Osteocyte (in vitro differentiated cells): ENCODE data around the gene GAR1. TPM values are rescaled to one million over a fixed set of nuclear protein-coding genes. Genes with fewer than 3 reads are reported as not detected.
A peak's percentile ranks its signal among the peaks of the same experiment; 100 is the strongest.
"Not testable (repeated sequence)": the region's sequence is repeated elsewhere in the genome, so short reads cannot be mapped to it uniquely, and the experiment has no call there.

Source experiments
- DNase-seq: peaks from one replicate; pipeline ENCODE4 v3.0.0; 2021; ENCODE audit warnings: mixed read lengths; ENCODE audit not compliant: unreplicated experiment; ENCODE audit errors: extremely low spot score
- H3K27ac Mint-ChIP-seq: one replicate; pipeline ENCODE4 v1.8.0; 2021; ENCODE audit warnings: mild to moderate bottlenecking, mixed read lengths; ENCODE audit not compliant: unreplicated experiment
- H3K27me3 Mint-ChIP-seq: one replicate; pipeline ENCODE4 v1.8.0; 2021; ENCODE audit warnings: mixed read lengths; ENCODE audit not compliant: unreplicated experiment
- H3K36me3 Mint-ChIP-seq: one replicate; pipeline ENCODE4 v1.8.0; 2021; ENCODE audit warnings: mixed read lengths; ENCODE audit not compliant: unreplicated experiment
- H3K4me1 Mint-ChIP-seq: one replicate; pipeline ENCODE4 v1.8.0; 2021; ENCODE audit warnings: mixed read lengths; ENCODE audit not compliant: unreplicated experiment
- H3K4me3 Mint-ChIP-seq: one replicate; pipeline ENCODE4 v1.8.0; 2021; ENCODE audit warnings: mild to moderate bottlenecking, moderate library complexity, mixed read lengths; ENCODE audit not compliant: unreplicated experiment
- H3K9me3 Mint-ChIP-seq: one replicate; pipeline ENCODE4 v1.8.0; 2021; ENCODE audit warnings: mixed read lengths; ENCODE audit not compliant: unreplicated experiment
- long read RNA-seq: library from polyadenylated mRNA; unstranded; transcript quantifications from one replicate; pipeline ENCODE4 v2.0.0, GENCODE V29; 2021
- total RNA-seq: library from RNA; stranded (reverse); gene quantifications from 2 replicates; pipeline ENCODE4 v1.2.1, GENCODE V29; 2021
- TF ChIP-seq, protein P1 (sequence below): fragments of 200-600 bp; sonication (generic); IDR thresholded peaks from 2 replicates; pipeline ENCODE4 v1.5.0; 2021; ENCODE audit warnings: antibody characterized with exemption, mild to moderate bottlenecking, moderate library complexity

Gene GAR1
- 16.8 and 17.5 TPM in 2 replicates for total RNA-seq
- long read RNA-seq, transcript GAR1-201 (7 exons, 1,224 nt) = major isoform, 11 of 14 reads
- long read RNA-seq, partial matches to known transcripts = 1 of 14 reads
- long read RNA-seq, other reads (novel, unspliced or antisense) = 0 of 14 reads

DNA sequence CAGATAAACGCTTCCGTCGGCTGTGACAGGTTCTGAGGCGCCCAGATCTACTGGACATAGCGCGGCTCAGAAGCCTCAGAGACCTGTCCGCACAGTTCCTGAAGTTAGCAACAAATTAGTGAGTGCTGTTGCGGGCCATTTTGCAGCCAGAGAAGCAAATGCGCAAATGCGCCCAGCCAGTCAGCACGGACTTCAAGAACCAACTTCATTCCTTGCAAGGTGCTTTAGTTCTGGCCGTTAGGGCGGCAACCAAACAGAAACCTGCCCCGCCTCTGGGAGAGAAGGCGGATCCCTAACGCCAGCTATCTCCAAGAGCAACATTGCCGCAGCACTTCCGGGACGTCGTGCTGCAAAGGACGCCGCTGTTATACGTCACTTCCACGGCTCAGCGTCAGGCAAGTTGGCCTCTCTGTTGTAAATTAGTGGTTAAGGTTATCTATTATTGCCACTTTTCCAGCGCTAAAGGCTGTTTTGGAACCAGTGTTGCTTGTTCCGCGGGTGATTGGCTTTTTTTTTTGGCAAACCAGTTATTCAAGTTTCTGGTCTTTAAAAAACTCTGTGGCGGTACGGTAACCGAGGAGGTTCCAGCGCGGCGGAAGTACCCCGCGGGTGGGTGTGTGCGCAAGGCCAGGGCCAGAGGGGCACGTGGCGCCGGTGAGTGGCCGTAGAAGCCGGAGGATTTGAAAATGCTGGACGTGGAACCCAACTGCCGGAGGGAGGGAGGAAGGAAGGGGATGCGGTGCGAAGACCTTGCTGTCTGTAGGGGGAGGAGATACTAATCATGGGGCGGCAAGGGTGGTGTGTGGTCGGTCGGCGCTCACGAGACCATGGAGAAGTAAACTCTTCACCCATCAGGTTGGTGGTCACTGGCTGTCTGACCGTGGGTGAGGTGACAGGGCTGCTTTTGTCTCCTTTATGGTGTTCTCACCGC, at the start of gene GAR1:
Gene GAR1 (plus strand): TSS at position 612 of the 931 bp plus-strand sequence. CDS start 403 bp downstream, outside the sequence.
- Mint-ChIP-seq H3K9me3 (no peaks in the 10 kb centered on the region), H3K4me1 (peaks cover 27% of the 10 kb centered on the region), H3K27ac (peak within 1 kb of the TSS; percentile 96), H3K27me3 (peaks cover 9% of the 10 kb centered on the region), H3K4me3 (peak within 1 kb of the TSS; percentile 100), H3K36me3 (peaks cover 7% of the 10 kb centered on the region)
- TF ChIP-seq, protein P1, sequence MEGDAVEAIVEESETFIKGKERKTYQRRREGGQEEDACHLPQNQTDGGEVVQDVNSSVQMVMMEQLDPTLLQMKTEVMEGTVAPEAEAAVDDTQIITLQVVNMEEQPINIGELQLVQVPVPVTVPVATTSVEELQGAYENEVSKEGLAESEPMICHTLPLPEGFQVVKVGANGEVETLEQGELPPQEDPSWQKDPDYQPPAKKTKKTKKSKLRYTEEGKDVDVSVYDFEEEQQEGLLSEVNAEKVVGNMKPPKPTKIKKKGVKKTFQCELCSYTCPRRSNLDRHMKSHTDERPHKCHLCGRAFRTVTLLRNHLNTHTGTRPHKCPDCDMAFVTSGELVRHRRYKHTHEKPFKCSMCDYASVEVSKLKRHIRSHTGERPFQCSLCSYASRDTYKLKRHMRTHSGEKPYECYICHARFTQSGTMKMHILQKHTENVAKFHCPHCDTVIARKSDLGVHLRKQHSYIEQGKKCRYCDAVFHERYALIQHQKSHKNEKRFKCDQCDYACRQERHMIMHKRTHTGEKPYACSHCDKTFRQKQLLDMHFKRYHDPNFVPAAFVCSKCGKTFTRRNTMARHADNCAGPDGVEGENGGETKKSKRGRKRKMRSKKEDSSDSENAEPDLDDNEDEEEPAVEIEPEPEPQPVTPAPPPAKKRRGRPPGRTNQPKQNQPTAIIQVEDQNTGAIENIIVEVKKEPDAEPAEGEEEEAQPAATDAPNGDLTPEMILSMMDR = no peak
- peak; percentile 91 for DNase-seq

DNA sequence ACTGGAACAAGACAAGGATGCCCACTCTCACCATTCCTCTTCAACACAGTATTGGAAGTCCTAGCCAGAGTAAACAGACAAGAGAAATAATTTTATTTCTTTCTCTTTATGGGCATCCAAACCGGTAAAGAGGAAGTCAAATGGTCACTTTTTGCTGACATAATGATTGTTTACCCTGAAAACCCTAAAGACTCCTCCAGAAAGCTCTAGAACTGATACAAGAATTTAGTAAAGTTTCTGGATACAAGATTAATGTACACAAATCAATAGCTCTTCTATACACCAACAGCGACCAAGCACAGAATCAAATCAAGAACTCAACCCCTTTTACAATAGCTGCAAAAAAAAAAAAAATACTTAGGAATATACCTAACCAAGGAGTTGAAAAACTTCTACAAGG, 33.5 kb upstream of the GAR1 start:
- not testable (repeated sequence) for H3K27ac Mint-ChIP-seq, H3K36me3 Mint-ChIP-seq, H3K4me1 Mint-ChIP-seq, H3K4me3 Mint-ChIP-seq, H3K9me3 Mint-ChIP-seq, DNase-seq
- peaks cover 33% of the 10 kb centered on the region for H3K27me3 Mint-ChIP-seq

DNA sequence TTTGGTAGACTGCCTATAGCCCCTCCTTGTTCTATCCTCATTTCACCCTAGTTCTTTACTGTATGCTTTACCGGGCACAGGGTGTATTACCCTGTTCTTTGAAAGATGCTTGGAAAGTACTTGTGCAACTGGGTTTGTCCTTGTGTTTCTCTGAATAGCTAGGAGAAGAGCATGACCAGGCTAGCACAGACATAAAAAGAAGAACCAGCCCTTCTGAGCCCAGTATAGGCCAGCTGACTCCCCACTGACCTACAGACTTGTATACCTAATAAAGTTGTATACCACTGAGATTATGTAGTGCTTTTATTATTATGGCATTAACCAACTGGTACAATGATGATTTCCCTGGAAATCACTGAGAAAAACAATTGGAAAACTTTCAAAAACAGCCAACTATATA, 28.7 kb upstream of the GAR1 start:
- H3K9me3 Mint-ChIP-seq = peaks cover 14% of the 10 kb centered on the region
- H3K27ac Mint-ChIP-seq = no peak overlapping the region
- H3K4me3 Mint-ChIP-seq = no peak overlapping the region
- no peaks in the 10 kb centered on the region for H3K36me3 Mint-ChIP-seq
- TF ChIP-seq, protein P1 = no peak
- no peaks in the 10 kb centered on the region for H3K4me1 Mint-ChIP-seq
- DNase-seq = no peak
- peaks cover 43% of the 10 kb centered on the region for H3K27me3 Mint-ChIP-seq

DNA sequence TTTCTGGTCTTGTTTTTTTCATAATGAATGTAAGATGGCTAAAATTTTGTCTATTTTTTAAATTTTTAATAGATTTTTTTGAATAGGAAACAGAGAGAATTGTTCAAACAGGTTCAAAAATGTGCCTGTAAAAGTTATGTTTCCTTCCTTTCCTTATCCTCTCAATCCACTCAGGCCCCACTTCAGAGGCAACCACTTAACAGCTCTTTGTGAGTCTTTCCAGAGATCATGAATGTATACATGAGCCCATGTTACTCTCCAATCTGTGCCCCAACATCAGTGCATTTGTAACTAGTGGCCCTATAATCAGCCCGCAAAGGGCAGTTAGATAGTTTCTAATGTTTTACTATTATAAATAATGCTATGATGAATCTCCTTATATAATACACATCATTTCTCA, 27.8 kb upstream of the GAR1 start:
- peaks cover 42% of the 10 kb centered on the region for H3K27me3 Mint-ChIP-seq
- no peak overlapping the region for H3K27ac Mint-ChIP-seq
- TF ChIP-seq, protein P1 = no peak
- no peak overlapping the region for H3K4me3 Mint-ChIP-seq
- no peaks in the 10 kb centered on the region for H3K36me3 Mint-ChIP-seq
- DNase-seq = no peak
- H3K9me3 Mint-ChIP-seq = peaks cover 14% of the 10 kb centered on the region
- H3K4me1 Mint-ChIP-seq = no peaks in the 10 kb centered on the region

DNA sequence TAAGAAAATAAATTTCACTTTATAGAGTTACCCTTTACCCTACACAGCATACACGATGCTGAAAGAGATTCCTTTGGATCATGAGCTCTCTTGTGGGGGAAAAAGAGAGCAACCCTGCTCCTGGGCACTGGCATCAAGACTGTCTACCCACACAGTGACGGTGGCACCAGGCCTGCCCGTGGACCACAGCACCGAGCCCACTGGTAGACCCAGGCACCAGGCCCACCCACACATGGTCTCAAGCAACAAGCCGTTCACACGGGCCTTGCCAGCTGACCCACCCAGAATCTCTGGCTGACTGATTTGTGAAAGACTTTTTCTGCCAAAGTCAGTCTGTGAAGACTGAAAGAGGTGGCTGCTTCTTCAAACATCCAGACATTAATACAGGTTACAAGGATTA, 20.5 kb upstream of the GAR1 start:
- Mint-ChIP-seq H3K9me3 (peaks cover 15% of the 10 kb centered on the region), H3K4me1 (no peaks in the 10 kb centered on the region), H3K4me3 (no peak overlapping the region), H3K36me3 (peaks cover 2% of the 10 kb centered on the region), H3K27ac (no peak overlapping the region), H3K27me3 (peaks cover 54% of the 10 kb centered on the region)
- no peak for DNase-seq
- TF ChIP-seq, protein P1 = no peak
